Measurements from ENCODE around the gene TIMM29.
"Not testable (repeated sequence)": the region's sequence is repeated elsewhere in the genome, so short reads cannot be mapped to it uniquely, and the experiment has no call there.

The TIMM29 gene

GRCh38 chr19:10913716-10914340, 14.8 kb upstream of the TIMM29 start:
- no peak for DNase-seq

GRCh38 chr19:10915130-10916091, 13.2 kb upstream of the TIMM29 start:
- DNase-seq = peak; percentile 86

GRCh38 chr19:10916602-10917001, 12.0 kb upstream of the TIMM29 start:
- no peak for DNase-seq

GRCh38 chr19:10918359-10918758, 10.3 kb upstream of the TIMM29 start:
- no peak for DNase-seq

- no peak for DNase-seq
These were observed 9.0 kb upstream of the TIMM29 start for GRCh38 chr19:10919352-10920287.

- no peak for DNase-seq
These were observed 8.3 kb upstream of the TIMM29 start for GRCh38 chr19:10920288-10920655.

GRCh38 chr19:10920781-10921180, 7.8 kb upstream of the TIMM29 start:
- DNase-seq = no peak

GRCh38 chr19:10921199-10921909, 7.3 kb upstream of the TIMM29 start:
- no peak for DNase-seq

GRCh38 chr19:10921910-10922637, 6.5 kb upstream of the TIMM29 start:
- no peak for DNase-seq

GRCh38 chr19:10922638-10923014, 6.0 kb upstream of the TIMM29 start:
- no peak for DNase-seq

- DNase-seq = no peak
These were observed 5.1 kb upstream of the TIMM29 start for GRCh38 chr19:10923260-10924112.

- no peak for DNase-seq
These were observed 4.0 kb upstream of the TIMM29 start for GRCh38 chr19:10924597-10924996.

GRCh38 chr19:10927730-10928562, 665 bp upstream of the TIMM29 start:
- DNase-seq = no peak

GRCh38 chr19:10929402-10929794, 787 bp downstream of the TIMM29 start:
- DNase-seq = no peak

- DNase-seq = no peak
These were observed 6.9 kb downstream of the TIMM29 start for GRCh38 chr19:10935371-10936059.

GRCh38 chr19:10936661-10937084, 8.1 kb downstream of the TIMM29 start:
- DNase-seq = peak; percentile 79

GRCh38 chr19:10941649-10942048, 13.0 kb downstream of the TIMM29 start:
- not testable (repeated sequence) for DNase-seq

GRCh38 chr19:10943412-10943811, 14.8 kb downstream of the TIMM29 start:
- not testable (repeated sequence) for DNase-seq

- DNase-seq = no peak
These were observed 16.7 kb downstream of the TIMM29 start for GRCh38 chr19:10945264-10945663.
